HepG2 (cell line): ENCODE results near the gene HSF2BP. TPM values are rescaled to one million over a fixed set of nuclear protein-coding genes. Genes with fewer than 3 reads are reported as not detected.
A peak's percentile ranks its signal among the peaks of the same experiment; 100 is the strongest.

Experiments
- ARNT2 ChIP-seq: sonication (generic); formaldehyde crosslinking; IDR thresholded peaks from 2 replicates; pipeline ENCODE4 v1.8.0; 2022; ENCODE audit warnings: mild to moderate bottlenecking, low read depth, missing genetic modification reagents, moderate library complexity
- CAMTA2 ChIP-seq: sonication (generic); formaldehyde crosslinking; IDR thresholded peaks from 2 replicates; pipeline ENCODE4 v1.4.0; 2020; ENCODE audit warnings: mild to moderate bottlenecking, missing genetic modification reagents, borderline replicate concordance
- CCAR2 ChIP-seq: fragments of 200-400 bp; formaldehyde crosslinking; optimal IDR thresholded peaks from 2 replicates; pipeline ENCODE3; 2018; ENCODE audit warnings: low read depth, mild to moderate bottlenecking, low read length, moderate library complexity
- IKZF1 ChIP-seq: fragments of 450-650 bp; IDR thresholded peaks from 2 replicates; pipeline ENCODE4 v1.7.1; 2016
- MEIS1 ChIP-seq: sonication (generic); formaldehyde crosslinking; IDR thresholded peaks from 2 replicates; pipeline ENCODE4 v1.9.0; 2021; ENCODE audit warnings: mild to moderate bottlenecking, missing genetic modification reagents, moderate library complexity, borderline replicate concordance
- MEIS2 ChIP-seq: sonication (generic); formaldehyde crosslinking; IDR thresholded peaks from 2 replicates; pipeline ENCODE4 v1.9.0; 2021; ENCODE audit warnings: mild to moderate bottlenecking, missing genetic modification reagents
- POGZ ChIP-seq: sonication (generic); formaldehyde crosslinking; IDR thresholded peaks from 2 replicates; pipeline ENCODE4 v1.4.0; 2020; ENCODE audit warnings: mild to moderate bottlenecking, missing genetic modification reagents
- RFX3 ChIP-seq: IDR thresholded peaks from 2 replicates; pipeline ENCODE4 v1.6.1; 2016; ENCODE audit warnings: missing biosample characterization, missing genetic modification reagents
- RFXANK ChIP-seq: IDR thresholded peaks from 2 replicates; pipeline ENCODE4 v1.6.1; 2016
- SMARCE1 ChIP-seq: fragments of 450-650 bp; IDR thresholded peaks from 2 replicates; pipeline ENCODE4 v1.6.1; 2017; ENCODE audit warnings: borderline replicate concordance
- TP53 ChIP-seq: sonication (generic); formaldehyde crosslinking; conservative IDR thresholded peaks from 2 replicates; pipeline ENCODE4 v1.4.0; 2020; ENCODE audit warnings: missing genetic modification reagents
- ZBTB42 ChIP-seq: sonication (generic); formaldehyde crosslinking; IDR thresholded peaks from 2 replicates; pipeline ENCODE4 v1.5.0; 2020; ENCODE audit warnings: mild to moderate bottlenecking, missing genetic modification reagents
- ZC3H4 ChIP-seq: sonication (generic); formaldehyde crosslinking; IDR thresholded peaks from 2 replicates; pipeline ENCODE4 v1.4.0; 2020; ENCODE audit warnings: missing genetic modification reagents, borderline replicate concordance
- ZKSCAN5 ChIP-seq: sonication (generic); formaldehyde crosslinking; IDR thresholded peaks from 2 replicates; pipeline ENCODE4 v1.5.1; 2020; ENCODE audit warnings: mild to moderate bottlenecking, missing genetic modification reagents
- ZMYM2 ChIP-seq: sonication (generic); formaldehyde crosslinking; IDR thresholded peaks from 2 replicates; pipeline ENCODE4 v1.8.0; 2022; ENCODE audit warnings: mild to moderate bottlenecking, missing genetic modification reagents
- ZNF180 ChIP-seq: sonication (generic); formaldehyde crosslinking; IDR thresholded peaks from 2 replicates; pipeline ENCODE4 v1.4.0; 2020; ENCODE audit warnings: low read depth, missing genetic modification reagents, borderline replicate concordance
- ZNF232 ChIP-seq: sonication (generic); formaldehyde crosslinking; IDR thresholded peaks from 2 replicates; pipeline ENCODE4 v1.4.0; 2020; ENCODE audit warnings: missing genetic modification reagents, borderline replicate concordance
- ZNF432 ChIP-seq: sonication (generic); formaldehyde crosslinking; IDR thresholded peaks from 2 replicates; pipeline ENCODE4 v1.5.0; 2020; ENCODE audit warnings: missing genetic modification reagents, mild to moderate bottlenecking, borderline replicate concordance
- ZNF496 ChIP-seq: sonication (generic); formaldehyde crosslinking; IDR thresholded peaks from 2 replicates; pipeline ENCODE4 v1.8.1; 2023; ENCODE audit warnings: mild to moderate bottlenecking, moderate library complexity, missing genetic modification reagents; ENCODE audit not compliant: insufficient replicate concordance
- ZNF598 ChIP-seq: sonication (generic); formaldehyde crosslinking; IDR thresholded peaks from 2 replicates; pipeline ENCODE4 v1.5.1; 2020; ENCODE audit warnings: mild to moderate bottlenecking, missing genetic modification reagents, borderline replicate concordance
- polyA plus RNA-seq, 8 experiments: library from polyadenylated mRNA; depleted of rRNA in 3 of 8; stranded (reverse) in 7 of 8; unstranded in 1 of 8; fragments of >200 nt; fragmentation: Illumina TruSeq in 4 of 8; extraction: Trizol in 4 of 8; gene quantifications; 2 replicates each; pipeline versions ENCODE4 v1.2.1 to v1.2.3, GENCODE V29; 2011 to 2016; ENCODE audit warnings: low read depth in 4 of 8, missing spikeins in 1 of 8, mixed read lengths in 1 of 8; ENCODE audit not compliant: insufficient read depth in 1 of 8
- total RNA-seq, 5 experiments: library from RNA; depleted of rRNA; stranded (reverse); fragments of >200 nt; fragmentation: Illumina TruSeq; extraction: Trizol; gene quantifications; 2 replicates each; pipeline ENCODE4 v1.2.3, GENCODE V29; 2016; ENCODE audit warnings: low read depth in 1 of 5
- TF ChIP-seq, protein P1 (sequence below): sonication (generic); formaldehyde crosslinking; IDR thresholded peaks from 2 replicates; pipeline ENCODE4 v1.4.0; 2020; ENCODE audit warnings: missing genetic modification reagents, borderline replicate concordance
- TF ChIP-seq, protein P2 (sequence below): sonication (generic); formaldehyde crosslinking; IDR thresholded peaks from 2 replicates; pipeline ENCODE4 v1.5.0; 2020; ENCODE audit warnings: mild to moderate bottlenecking, missing genetic modification reagents
- TF ChIP-seq, protein P3 (sequence below): sonication (generic); formaldehyde crosslinking; IDR thresholded peaks from 2 replicates; pipeline ENCODE4 v1.5.0; 2020; ENCODE audit warnings: missing genetic modification reagents
- TF ChIP-seq, protein P4 (sequence below): sonication (generic); formaldehyde crosslinking; IDR thresholded peaks from 2 replicates; pipeline ENCODE4 v1.4.0; 2020; ENCODE audit warnings: missing genetic modification reagents

The HSF2BP gene
- total and polyA plus RNA-seq, 2 of the 13 experiments (the other 11 are each of a cell fraction or from before 2014, with no cell fraction given) = 0.67 to 2.2 TPM

GRCh38 chr21:43609501-43610340 lies 49.6 kb downstream of the HSF2BP start (continued):
- no peak for TF ChIP-seq RFX3
- TF ChIP-seq ZNF496 (CRISPR knock-in tag) = no peak
- no peak for TF ChIP-seq MEIS1 (CRISPR knock-in tag)
- TF ChIP-seq CAMTA2 (CRISPR knock-in tag) = no peak
- TF ChIP-seq, protein P1, sequence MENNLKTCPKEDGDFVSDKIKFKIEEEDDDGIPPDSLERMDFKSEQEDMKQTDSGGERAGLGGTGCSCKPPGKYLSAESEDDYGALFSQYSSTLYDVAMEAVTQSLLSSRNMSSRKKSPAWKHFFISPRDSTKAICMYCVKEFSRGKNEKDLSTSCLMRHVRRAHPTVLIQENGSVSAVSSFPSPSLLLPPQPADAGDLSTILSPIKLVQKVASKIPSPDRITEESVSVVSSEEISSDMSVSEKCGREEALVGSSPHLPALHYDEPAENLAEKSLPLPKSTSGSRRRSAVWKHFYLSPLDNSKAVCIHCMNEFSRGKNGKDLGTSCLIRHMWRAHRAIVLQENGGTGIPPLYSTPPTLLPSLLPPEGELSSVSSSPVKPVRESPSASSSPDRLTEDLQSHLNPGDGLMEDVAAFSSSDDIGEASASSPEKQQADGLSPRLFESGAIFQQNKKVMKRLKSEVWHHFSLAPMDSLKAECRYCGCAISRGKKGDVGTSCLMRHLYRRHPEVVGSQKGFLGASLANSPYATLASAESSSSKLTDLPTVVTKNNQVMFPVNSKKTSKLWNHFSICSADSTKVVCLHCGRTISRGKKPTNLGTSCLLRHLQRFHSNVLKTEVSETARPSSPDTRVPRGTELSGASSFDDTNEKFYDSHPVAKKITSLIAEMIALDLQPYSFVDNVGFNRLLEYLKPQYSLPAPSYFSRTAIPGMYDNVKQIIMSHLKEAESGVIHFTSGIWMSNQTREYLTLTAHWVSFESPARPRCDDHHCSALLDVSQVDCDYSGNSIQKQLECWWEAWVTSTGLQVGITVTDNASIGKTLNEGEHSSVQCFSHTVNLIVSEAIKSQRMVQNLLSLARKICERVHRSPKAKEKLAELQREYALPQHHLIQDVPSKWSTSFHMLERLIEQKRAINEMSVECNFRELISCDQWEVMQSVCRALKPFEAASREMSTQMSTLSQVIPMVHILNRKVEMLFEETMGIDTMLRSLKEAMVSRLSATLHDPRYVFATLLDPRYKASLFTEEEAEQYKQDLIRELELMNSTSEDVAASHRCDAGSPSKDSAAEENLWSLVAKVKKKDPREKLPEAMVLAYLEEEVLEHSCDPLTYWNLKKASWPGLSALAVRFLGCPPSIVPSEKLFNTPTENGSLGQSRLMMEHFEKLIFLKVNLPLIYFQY = no peak
- no peak for TF ChIP-seq CCAR2
- no peak for TF ChIP-seq ZC3H4 (CRISPR knock-in tag)
- no peak for TF ChIP-seq TP53 (CRISPR knock-in tag)
- peak; percentile 18; the same call in 1 of the 2 replicates for TF ChIP-seq POGZ
- TF ChIP-seq, protein P2, sequence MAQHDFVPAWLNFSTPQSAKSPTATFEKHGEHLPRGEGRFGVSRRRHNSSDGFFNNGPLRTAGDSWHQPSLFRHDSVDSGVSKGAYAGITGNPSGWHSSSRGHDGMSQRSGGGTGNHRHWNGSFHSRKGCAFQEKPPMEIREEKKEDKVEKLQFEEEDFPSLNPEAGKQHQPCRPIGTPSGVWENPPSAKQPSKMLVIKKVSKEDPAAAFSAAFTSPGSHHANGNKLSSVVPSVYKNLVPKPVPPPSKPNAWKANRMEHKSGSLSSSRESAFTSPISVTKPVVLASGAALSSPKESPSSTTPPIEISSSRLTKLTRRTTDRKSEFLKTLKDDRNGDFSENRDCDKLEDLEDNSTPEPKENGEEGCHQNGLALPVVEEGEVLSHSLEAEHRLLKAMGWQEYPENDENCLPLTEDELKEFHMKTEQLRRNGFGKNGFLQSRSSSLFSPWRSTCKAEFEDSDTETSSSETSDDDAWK (CRISPR knock-in tag) = no peak
- TF ChIP-seq IKZF1 = no peak
- TF ChIP-seq ARNT2 (CRISPR knock-in tag) = no peak
- TF ChIP-seq ZKSCAN5 (CRISPR knock-in tag) = no peak
- no peak; the same call in 1 of the 2 replicates for TF ChIP-seq MEIS2
- TF ChIP-seq ZNF432 = no peak
- no peak for TF ChIP-seq RFXANK
- TF ChIP-seq, protein P3, sequence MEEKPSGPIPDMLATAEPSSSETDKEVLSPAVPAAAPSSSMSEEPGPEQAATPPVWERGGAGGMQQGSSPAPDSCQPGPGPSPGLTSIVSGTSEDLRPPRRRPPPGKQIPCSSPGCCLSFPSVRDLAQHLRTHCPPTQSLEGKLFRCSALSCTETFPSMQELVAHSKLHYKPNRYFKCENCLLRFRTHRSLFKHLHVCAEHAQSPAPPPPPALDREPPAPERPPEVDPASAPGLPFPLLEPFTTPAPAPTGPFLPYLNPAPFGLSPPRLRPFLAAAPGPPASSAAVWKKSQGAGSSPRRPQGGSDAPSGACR (CRISPR knock-in tag) = no peak
- TF ChIP-seq ZNF598 (CRISPR knock-in tag) = no peak
- TF ChIP-seq ZBTB42 (CRISPR knock-in tag) = no peak
- no peak for TF ChIP-seq SMARCE1
- no peak for TF ChIP-seq ZMYM2 (CRISPR knock-in tag)
- TF ChIP-seq, protein P4, sequence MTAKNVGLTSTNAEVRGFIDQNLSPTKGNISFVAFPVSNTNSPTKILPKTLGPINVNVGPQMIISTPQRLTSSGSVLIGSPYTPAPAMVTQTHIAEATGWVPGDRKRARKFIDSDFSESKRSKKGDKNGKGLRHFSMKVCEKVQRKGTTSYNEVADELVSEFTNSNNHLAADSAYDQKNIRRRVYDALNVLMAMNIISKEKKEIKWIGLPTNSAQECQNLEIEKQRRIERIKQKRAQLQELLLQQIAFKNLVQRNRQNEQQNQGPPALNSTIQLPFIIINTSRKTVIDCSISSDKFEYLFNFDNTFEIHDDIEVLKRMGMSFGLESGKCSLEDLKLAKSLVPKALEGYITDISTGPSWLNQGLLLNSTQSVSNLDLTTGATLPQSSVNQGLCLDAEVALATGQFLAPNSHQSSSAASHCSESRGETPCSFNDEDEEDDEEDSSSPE (CRISPR knock-in tag) = no peak
- no peak for TF ChIP-seq ZNF232
- no peak for TF ChIP-seq ZNF180 (CRISPR knock-in tag)
